HG02943 (cell line): ENCODE results near the gene TPTE.
"Not testable (repeated sequence)": the region's sequence is repeated elsewhere in the genome, so short reads cannot be mapped to it uniquely, and the experiment has no call there.

Experiments
- ATAC-seq: cut with Tn5 transposase; IDR thresholded peaks from one replicate; pipeline ENCODE4 v1.9.1; 2021; ENCODE audit warnings: mild to moderate bottlenecking, low read depth, moderate library complexity; ENCODE audit not compliant: unreplicated experiment

Gene TPTE

DNA sequence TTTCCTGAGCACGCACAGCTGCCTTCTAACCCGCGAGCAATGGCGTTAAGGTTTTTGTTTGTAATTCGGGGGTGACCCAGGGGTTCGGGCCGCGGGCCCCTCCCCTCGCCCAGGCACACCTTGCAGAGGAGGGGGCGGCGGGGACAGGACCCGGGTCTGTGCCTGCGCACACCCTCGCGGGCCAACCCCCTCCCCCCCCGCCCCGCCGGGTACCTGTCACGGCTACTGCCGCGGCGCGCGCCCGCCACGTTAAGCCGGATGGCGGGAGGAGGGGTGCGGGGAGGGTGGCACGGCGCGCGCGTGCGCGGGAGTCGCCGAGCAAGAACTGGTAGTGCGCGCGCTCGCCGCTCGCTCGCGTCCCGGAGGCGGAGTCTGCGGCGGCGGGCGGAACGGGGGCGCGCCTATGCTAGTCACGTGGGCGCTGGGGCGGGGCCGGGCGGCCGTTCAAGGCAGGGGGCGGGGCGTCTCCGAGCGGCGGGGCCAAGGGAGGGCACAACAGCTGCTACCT lies at the start of gene TPTE:
Gene TPTE, plus strand, starts transcription at position 493 of the 508 bp plus-strand sequence. CDS start 17,141 bp downstream, outside the sequence.
- ATAC-seq: no peak

GRCh38 chr21:10471999-10472398 lies 49.4 kb upstream of the TPTE start:
- ATAC-seq: not testable (repeated sequence)

DNA sequence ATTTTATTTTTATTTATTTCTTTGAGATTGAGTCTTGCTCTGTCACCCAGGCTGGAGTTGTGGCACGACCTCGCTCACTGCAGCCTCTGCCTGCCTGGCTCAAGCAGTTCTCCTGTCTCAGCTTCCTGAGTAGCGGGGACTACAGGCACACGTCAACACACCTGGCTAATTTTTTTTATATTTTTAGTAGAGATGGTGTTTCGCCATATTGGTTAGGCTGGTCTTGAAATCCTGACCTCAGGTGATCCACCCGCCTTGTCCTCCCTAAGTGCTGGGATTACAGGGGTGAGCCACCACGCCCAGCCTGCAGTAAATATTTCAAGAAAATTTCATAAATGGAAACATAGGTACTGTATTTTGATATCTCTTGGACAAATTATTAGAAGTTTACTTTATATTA lies 43.6 kb upstream of the TPTE start:
- not testable (repeated sequence) for ATAC-seq

DNA sequence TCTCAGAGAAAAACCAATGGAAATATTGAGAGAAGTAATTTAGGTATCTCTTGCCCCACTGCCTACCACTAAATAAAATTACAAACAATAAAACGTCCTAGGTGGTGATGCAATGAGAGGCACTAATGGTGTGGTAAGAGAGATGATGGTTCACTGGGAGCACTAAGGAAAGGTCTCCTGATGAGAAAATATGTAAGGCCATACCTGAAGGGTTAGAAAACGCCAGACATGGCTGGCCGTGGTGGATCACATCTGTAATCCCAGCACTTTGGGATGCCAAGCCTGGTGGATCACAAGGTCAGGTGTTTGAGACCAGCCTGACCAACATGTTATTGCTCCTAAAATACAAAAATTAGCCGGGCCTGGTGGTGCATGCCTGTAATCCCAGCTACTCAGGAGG lies 41.5 kb upstream of the TPTE start:
- ATAC-seq: not testable (repeated sequence)

DNA sequence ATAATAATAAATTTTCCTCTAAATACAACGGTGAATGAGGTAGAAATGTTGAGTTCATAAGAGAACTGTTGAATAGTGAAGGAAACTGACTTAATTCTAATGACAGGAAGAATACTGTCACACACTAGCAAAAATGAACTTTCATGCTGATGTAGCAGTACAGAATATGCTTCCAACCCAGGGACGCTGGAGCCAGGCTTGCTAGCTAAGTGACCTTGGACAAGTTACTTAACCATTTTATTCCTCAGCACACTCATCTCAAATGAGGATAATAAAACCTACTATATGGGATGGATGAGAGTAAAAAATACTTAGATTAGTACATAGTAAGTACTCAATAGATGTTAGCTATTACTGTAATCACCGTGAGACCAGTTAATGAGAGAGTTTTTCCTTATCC lies 36.5 kb upstream of the TPTE start:
- ATAC-seq: not testable (repeated sequence)

DNA sequence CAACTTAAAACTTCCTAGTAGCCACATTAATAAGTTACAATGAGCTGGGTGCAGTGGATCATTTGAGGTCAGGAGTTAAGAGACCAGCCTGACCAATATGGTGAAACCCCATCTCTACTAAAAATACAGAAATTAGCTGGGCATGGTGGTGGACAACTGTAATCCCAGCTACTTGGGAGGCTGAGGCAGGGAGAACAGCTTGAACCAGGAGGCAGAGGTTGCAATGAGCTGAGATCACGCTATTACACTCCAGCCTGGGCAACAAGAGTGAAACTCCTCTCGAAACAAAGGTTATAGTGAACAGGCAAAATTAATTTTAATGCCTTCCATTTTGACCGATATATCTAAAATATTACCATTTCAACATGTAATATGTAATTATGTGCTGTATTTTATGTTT lies 30.9 kb upstream of the TPTE start:
- ATAC-seq: not testable (repeated sequence)

- ATAC-seq: no peak
Observed at GRCh38 chr21:10511116-10511515, 10.3 kb upstream of the TPTE start.

- ATAC-seq: not testable (repeated sequence)
Observed at GRCh38 chr21:10516889-10517288, 4.5 kb upstream of the TPTE start.

DNA sequence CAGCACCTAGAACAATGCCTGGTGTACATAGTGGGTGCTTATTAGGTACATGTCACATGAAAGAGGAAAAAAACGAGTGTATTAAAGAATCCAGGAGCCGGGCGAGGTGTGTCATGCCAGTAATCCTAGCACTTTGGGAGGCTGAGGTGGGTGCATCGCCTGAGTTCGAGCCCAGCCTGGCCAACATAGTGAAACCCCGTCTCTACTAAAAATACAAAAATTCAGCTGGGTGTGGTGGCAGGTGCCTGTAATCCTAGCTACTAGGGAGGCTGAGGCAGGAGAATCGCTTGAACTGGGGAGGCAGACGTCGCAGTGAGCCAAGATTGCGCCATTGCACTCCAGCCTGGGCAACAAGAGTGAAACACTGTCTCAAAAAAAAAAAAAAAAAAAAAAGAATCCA lies 3.5 kb upstream of the TPTE start:
- ATAC-seq: not testable (repeated sequence)

- ATAC-seq: not testable (repeated sequence)
Observed at GRCh38 chr21:10521835-10522500, 585 bp downstream of the TPTE start.

DNA sequence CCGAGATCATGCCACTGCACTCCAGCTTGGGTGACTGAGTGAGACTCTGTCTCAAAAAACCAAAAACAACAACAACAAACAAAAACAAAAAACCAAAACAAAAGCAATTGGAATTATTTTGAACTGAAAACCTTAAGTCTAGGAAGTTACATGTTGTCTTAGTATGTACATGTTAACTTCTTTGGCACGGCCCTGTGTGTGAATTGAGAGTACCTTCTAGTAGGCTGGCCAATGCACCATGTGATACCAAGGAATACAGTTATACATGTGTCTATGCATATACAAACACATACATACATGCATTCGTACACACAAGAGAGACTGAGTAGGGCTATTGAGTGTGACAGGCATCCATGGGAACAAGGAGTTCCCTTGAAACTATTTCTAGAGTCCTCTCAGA lies 18.6 kb downstream of the TPTE start:
- no peak for ATAC-seq

- ATAC-seq: not testable (repeated sequence)
Observed at GRCh38 chr21:10544376-10544775, 23.0 kb downstream of the TPTE start.

GRCh38 chr21:10547868-10548267 lies 26.5 kb downstream of the TPTE start:
- not testable (repeated sequence) for ATAC-seq

DNA sequence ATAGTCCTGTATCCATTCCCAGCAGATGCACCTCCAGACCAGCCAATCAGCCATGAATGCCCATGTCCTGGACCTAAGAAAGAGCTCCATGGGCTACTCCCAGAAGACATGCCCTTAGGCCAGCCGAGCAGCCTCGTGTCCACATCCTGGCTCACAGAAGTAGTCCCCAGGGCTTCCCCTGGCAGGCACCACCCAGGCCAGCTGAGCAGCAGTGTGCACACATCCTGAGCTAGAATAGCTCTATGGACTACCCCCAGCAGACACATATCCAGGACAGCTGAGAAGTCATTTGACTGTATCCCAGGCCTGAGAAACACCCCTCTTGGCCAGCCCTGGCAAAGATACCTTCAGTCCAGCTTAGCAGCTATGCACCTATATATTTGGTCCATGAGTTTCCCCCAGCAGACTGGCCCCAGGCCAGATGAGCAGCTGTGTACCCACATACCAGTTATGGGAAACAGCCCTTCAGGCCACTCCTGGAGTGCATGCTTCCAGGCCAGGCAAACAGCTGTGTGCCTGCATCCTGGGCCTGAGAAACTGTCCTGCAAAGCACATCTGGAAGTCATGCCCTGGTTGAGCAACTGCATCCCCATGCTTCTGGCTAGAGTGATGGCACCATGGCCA lies 27.1 kb downstream of the TPTE start:
- ATAC-seq: not testable (repeated sequence)

DNA sequence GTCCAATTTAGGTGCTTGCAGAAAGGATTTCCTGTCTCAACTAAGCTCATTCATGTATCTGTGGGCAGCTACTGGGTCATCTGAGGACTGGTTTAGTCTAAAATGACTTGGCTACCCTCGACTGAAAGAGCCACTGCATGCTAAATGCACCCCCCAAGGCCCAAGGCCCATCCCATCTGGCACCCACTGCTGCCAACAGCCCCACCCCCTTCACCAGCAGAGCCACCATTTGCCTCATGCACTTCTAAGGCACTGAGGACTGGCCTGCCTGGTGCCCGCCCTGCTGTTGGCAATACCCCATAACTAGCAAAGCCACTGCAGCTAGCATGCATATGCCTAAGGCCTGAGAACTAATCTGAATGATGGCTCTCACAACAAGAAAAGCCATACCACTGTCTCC lies 49.4 kb downstream of the TPTE start:
- ATAC-seq: not testable (repeated sequence)

DNA sequence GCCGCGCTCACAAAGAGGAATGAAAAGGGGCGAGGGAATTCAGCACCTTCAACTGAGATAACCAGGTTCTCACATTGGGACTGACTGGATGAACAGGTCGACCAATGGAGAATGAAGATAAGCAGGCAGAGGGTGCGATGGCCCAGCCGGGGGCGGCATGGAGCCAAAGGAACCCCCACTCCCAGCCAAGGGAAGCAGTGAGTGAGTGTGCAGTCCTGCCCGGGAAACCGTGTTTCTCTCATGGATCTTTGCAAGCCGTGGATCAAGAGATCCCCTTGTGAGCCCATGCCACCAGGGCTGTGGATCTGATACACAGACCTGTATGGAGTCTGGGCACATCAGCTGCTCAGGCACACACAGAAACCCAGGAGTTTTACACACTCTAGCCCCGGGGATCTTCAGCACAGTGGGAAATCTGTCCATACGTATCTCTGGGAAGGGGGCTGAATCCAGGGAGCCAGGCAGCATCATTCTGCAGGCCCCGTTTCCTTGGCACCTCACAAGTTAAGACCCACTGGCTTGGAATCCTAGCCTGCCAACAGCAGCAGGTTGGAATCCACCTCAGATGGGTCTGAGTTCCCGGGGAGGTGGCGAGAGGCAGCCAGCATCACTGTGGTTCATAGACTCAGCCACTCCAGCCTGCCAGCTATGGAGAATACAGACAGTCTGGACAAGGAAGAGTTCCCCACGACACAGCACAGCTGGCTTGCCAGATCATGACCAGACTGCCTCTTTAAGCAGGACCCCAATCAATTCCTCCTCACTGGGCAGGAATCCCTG lies 53.3 kb downstream of the TPTE start:
- not testable (repeated sequence) for ATAC-seq

DNA sequence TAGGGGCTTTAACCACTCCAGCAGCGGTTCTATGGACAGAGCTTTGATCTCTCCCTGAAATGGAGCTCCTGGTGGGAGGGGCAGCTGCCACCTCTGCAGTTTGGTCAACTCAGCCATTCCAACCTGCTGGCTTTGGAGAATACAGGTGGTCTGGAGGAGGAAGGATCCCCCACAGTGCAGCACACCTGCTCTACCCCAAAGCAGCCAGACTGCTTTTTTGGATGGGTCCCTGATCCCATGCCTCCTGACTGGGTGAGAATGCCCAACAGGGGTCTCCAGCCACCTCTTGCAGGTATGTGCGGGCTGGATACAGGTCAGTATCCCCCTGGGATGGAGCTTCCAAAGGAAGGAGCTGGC lies 53.9 kb downstream of the TPTE start:
- ATAC-seq: no peak

GRCh38 chr21:10578910-10579309 lies 57.5 kb downstream of the TPTE start:
- ATAC-seq: not testable (repeated sequence)

DNA sequence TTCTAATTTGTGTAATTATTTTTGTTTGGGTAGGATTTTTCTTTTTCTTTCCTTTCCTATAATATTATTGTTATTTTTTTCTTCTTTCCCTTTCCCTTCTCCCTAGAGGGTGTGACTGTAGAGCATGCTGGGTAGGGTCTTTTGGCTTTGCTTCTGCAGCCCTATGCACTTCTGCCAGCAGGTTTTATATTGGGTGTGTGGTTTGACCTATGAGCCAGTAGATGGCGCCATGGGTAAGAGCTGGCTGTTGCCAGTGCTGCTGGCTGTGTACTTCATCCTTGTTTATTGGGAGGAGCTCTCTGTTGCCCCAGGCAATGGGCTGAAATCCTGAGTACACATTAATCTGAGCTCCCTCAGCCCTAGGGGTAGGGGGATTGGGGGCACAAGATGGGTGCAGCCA lies 67.7 kb downstream of the TPTE start:
- not testable (repeated sequence) for ATAC-seq

DNA sequence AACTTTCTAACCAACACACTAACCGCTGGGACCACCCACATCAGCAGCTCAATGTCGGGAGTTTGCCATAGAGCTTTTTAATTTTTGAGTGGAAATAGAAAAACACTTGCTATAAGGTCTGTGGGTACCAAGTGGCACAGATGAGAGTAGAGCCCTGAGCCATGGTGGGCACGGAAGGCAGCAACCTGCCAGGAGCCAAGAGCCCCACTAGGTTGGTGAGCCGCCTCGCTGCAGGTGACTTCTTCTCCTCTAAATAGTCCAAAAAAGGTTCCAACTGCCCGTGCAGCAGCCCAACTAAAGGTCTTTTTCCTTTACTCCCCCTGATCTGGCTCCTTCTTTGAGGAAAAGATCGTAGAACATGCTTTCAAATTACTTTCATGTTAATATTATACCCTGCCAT lies 85.7 kb downstream of the TPTE start:
- not testable (repeated sequence) for ATAC-seq

GRCh38 chr21:10614285-10614684 lies 92.9 kb downstream of the TPTE start:
- ATAC-seq: not testable (repeated sequence)
